Measurements from ENCODE around the gene PRPF18.

Gene PRPF18

DNA sequence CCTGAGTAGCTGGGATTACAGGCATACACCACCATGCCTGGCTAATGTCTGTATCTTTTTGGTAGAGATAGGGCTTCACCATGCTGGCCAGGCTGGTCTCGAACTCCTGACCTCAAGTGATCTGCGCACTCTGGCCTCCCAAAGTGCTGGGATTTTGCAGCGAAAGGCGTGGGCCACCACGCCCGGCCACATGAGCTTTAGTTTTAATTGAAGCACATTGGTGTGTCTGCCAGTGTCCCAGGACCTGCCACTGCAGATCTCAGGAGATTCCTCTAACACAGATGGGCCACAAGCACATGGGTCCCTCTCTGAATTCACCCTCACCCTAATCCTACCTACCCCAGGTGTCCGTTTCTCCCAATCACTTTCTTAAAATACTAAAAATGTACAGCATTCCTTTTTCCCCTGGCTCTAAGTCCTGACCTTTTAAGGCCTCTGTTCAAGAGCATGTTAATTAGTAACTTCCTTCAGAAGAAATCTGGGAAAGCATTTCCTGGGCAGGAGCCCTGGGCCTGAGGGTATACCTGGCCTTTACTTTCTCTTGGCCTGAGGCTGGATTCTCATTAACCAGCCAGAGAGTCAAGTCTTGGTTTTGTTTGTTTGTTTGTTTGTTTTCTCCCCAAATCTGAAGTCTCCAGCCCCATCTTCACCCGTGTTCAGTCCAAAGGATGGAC lies 82.6 kb downstream of the PRPF18 start:
- peak; percentile 78 for DNase-seq (ENCODE audit: low spot score)

DNA sequence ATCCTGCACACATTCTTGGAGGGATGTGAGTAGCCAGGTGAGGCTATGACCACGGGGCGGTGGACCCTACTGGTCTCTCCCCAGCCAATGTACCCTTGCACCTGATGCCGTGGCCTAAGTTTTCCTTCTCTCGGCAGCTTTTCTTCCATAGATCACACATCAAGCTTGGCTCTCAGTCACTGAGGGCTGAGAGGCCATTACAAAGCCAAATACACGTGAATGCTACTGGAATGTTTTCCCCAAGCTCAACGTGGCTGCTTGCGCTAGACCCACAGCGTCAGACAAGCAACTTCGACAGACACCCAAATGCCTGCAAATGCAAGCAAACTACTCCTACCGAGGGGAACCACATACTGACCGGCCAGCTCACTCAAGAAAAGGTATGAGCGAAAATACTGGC lies 83.1 kb downstream of the PRPF18 start:
- peak; percentile 80 for DNase-seq (ENCODE audit: low spot score)

DNA sequence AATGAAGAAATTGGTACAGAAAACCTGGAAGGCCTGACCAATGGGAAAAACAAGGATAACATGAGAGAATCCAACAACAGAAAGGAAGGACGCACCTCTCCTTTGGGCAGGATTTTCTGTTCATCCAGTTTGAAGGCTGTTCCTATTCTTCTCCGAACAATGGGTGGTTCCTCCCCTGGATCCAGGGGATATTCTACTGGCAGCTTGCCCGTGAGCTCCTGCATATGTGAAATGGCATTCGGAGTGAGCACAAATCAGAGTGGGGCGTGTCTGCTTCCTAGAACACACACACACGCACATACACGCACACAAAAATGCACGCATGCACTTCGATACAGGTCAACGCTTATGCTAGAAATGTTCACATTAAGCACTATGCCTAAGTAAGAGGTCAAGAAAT lies 83.5 kb downstream of the PRPF18 start:
- no peak for DNase-seq (ENCODE audit: low spot score)

GRCh38 chr10:13671904-13672303 lies 85.1 kb downstream of the PRPF18 start:
- DNase-seq (ENCODE audit: low spot score) = no peak

DNA sequence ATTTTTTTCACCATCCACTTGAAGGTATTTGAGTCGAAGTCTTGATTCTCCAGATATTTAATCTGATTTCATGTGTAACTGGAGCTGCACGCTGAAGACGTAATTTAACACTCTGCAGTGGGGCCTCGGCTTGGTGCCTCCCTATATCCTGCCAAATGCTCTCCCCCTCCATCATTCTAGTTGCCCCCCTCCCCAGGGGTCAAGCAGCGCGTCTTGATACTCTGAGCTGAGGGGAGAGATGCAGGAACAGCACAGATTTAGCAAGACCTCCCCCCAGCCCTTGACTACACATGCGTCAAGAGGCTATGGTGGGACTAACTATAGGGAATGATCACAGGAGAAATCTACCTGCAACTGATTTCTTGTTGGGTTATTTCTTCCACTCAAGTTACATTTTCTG lies 85.8 kb downstream of the PRPF18 start:
- no peak for DNase-seq (ENCODE audit: low spot score)

- no peak for DNase-seq (ENCODE audit: low spot score)
Measured at GRCh38 chr10:13673156-13673555, 86.4 kb downstream of the PRPF18 start.

DNA sequence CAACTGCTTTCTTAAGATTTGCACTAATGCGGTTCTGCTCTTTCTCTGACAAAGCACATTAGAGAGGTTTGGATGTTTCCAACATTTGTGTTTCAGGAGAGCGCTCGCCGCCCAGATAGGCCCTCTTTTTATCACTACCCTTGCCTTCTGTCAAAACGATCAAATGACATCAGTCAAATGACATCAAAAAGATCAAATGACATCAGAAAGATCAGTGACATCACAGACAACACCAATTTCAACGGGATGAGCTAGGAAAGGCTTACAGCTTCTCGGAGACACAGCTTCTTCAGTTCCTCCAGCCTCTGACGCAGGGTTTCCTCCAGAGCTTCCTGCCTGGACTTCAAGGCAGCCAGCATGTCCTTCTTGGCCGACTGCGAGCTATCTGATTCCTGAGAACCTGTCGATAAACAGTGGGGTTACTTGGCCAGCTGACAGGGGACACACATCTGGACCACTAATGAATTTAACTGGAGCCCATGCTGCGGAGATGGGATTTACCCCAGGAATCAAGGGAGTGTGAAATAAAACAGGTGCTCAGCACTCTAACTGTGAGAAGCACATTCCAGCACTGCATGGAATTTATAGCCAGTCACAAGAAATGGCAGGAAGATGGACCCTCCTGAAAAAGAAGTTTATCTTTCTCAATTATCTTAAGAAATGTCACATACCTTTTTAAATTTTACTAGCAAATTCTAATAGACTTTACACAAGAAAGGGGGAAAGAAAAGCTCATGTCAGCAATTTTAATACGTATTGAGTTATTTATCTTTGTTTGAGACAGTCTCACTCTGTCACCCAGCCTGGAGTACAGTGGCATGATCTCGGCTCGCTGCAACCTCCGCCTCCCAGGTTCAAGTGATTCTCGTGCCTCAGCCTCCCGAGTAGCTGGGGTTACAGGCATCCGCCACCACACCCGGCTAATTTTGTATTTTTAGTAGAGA lies 88.2 kb downstream of the PRPF18 start:
- no peak for DNase-seq (ENCODE audit: low spot score)

- no peak for DNase-seq (ENCODE audit: low spot score)
Measured at GRCh38 chr10:13678101-13678843, 91.5 kb downstream of the PRPF18 start.
